ENCODE data around the gene SNRPE. TPM values are rescaled to one million over a fixed set of nuclear protein-coding genes. Genes with fewer than 3 reads are reported as not detected.

SNRPE gene
- total and polyA plus RNA-seq, 2 experiments from 2014 or later, result 99.3 to 904 TPM

DNA sequence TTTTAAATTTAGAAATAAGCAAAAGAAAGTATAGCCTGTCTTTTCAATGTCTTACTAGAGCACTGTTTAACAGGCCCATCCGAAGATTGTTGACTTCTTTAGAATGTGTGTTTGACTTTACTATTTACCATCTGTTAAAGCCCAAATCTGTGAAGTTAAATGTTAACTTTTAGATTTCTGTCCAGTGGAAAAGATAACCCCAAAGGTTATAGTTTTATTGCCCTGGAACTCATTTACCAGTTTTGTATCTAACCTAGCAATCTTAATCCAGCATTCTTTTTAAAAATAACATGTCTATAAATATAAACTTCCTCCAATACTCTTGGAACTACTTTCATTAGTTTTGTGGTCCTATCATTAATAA lies 37.9 kb downstream of the SNRPE start:
- Histone ChIP-seq H3K27me3 (ENCODE audit: insufficient read depth) (no peaks in the 10 kb centered on the region), H3K9me2 (ENCODE audit: insufficient read depth) (no peaks in the 10 kb centered on the region), H3F3A (replicated peaks; ENCODE audit: low read depth) (no peaks in the 10 kb centered on the region), H4K20me1 (replicated peaks; ENCODE audit: insufficient read depth) (no peaks in the 10 kb centered on the region), H3K27ac (ENCODE audit: low read depth) (no peak overlapping the region), H2AFZ (no peak overlapping the region), H3K79me2 (replicated peaks; ENCODE audit: insufficient read depth) (no peaks in the 10 kb centered on the region), H3K4me3 (no peak overlapping the region), H3K36me3 (ENCODE audit: insufficient read depth) (no peaks in the 10 kb centered on the region; the same call in 1 of the 2 replicates), H3K4me1 (ENCODE audit: insufficient read depth) (no peaks in the 10 kb centered on the region), H3K4me2 (no peak overlapping the region)
- peaks cover 14% of the 10 kb centered on the region for H3K36me3 Mint-ChIP-seq (ENCODE audit: low read depth)
- no peaks in the 10 kb centered on the region for H3K4me1 Mint-ChIP-seq
- DNase-seq (ENCODE audit: low spot score) (no peak), ATAC-seq (no peak)
- no peak overlapping the region for H3K4me3 Mint-ChIP-seq
- H3K27ac Mint-ChIP-seq, result no peak overlapping the region
- peaks cover 26% of the 10 kb centered on the region for H3K9me3 Mint-ChIP-seq
- H3K27me3 Mint-ChIP-seq (ENCODE audit: insufficient read depth, low read depth, poor library complexity), result peaks cover 3% of the 10 kb centered on the region
- TF ChIP-seq JUNB (IDR thresholded peaks at IDR 0.05; ENCODE audit: unreplicated experiment), result no peak
- TF ChIP-seq NANOG (IDR thresholded peaks at IDR 0.05; ENCODE audit: borderline replicate concordance), result no peak
- no peak for TF ChIP-seq POLR2AphosphoS5 (IDR thresholded peaks at IDR 0.05; ENCODE audit: low read depth)
- no peak for TF ChIP-seq EZH2phosphoT487 (IDR thresholded peaks at IDR 0.05; ENCODE audit: unreplicated experiment)
- no peak for TF ChIP-seq CREB1 (CRISPR knock-in tag; IDR thresholded peaks at IDR 0.05; ENCODE audit: low read depth)
- no peak for TF ChIP-seq STAT1 (IDR thresholded peaks at IDR 0.05; ENCODE audit: unreplicated experiment)

- H3K36me3 ChIP-seq (ENCODE audit: insufficient read depth), result no peaks in the 10 kb centered on the region; the same call in 1 of the 2 replicates
- Mint-ChIP-seq H3K4me1 (no peaks in the 10 kb centered on the region), H3K27ac (no peak overlapping the region), H3K9me3 (peaks cover 19% of the 10 kb centered on the region), H3K4me3 (no peak overlapping the region), H3K27me3 (ENCODE audit: insufficient read depth, low read depth, poor library complexity) (peaks cover 3% of the 10 kb centered on the region), H3K36me3 (ENCODE audit: low read depth) (peaks cover 10% of the 10 kb centered on the region; the same call in 2 of the 3 replicates)
- H3K4me3 ChIP-seq, result no peak overlapping the region
- H3F3A ChIP-seq (replicated peaks; ENCODE audit: low read depth), result no peaks in the 10 kb centered on the region
- H4K20me1 ChIP-seq (replicated peaks; ENCODE audit: insufficient read depth), result no peaks in the 10 kb centered on the region
- H3K9me2 ChIP-seq (ENCODE audit: insufficient read depth), result no peaks in the 10 kb centered on the region
- no peaks in the 10 kb centered on the region for H3K79me2 ChIP-seq (replicated peaks; ENCODE audit: insufficient read depth)
- H3K4me2 ChIP-seq, result no peak overlapping the region
- no peaks in the 10 kb centered on the region for H3K4me1 ChIP-seq (ENCODE audit: insufficient read depth)
- no peak overlapping the region for H2AFZ ChIP-seq
- DNase-seq (ENCODE audit: low spot score) (no peak), ATAC-seq (no peak)
- H3K27me3 ChIP-seq (ENCODE audit: insufficient read depth), result no peaks in the 10 kb centered on the region
- H3K27ac ChIP-seq (ENCODE audit: low read depth), result no peak overlapping the region
- no peak for TF ChIP-seq REST (IDR thresholded peaks at IDR 0.05; ENCODE audit: unreplicated experiment)
- TF ChIP-seq POLR2AphosphoS5 (IDR thresholded peaks at IDR 0.05; ENCODE audit: low read depth), result no peak
- no peak for TF ChIP-seq ETS1 (IDR thresholded peaks at IDR 0.05)
- no peak for TF ChIP-seq NANOG (IDR thresholded peaks at IDR 0.05; ENCODE audit: borderline replicate concordance)
- no peak for TF ChIP-seq STAT1 (IDR thresholded peaks at IDR 0.05; ENCODE audit: unreplicated experiment)
- no peak for TF ChIP-seq JUNB (IDR thresholded peaks at IDR 0.05; ENCODE audit: unreplicated experiment)
- TF ChIP-seq, protein P1, sequence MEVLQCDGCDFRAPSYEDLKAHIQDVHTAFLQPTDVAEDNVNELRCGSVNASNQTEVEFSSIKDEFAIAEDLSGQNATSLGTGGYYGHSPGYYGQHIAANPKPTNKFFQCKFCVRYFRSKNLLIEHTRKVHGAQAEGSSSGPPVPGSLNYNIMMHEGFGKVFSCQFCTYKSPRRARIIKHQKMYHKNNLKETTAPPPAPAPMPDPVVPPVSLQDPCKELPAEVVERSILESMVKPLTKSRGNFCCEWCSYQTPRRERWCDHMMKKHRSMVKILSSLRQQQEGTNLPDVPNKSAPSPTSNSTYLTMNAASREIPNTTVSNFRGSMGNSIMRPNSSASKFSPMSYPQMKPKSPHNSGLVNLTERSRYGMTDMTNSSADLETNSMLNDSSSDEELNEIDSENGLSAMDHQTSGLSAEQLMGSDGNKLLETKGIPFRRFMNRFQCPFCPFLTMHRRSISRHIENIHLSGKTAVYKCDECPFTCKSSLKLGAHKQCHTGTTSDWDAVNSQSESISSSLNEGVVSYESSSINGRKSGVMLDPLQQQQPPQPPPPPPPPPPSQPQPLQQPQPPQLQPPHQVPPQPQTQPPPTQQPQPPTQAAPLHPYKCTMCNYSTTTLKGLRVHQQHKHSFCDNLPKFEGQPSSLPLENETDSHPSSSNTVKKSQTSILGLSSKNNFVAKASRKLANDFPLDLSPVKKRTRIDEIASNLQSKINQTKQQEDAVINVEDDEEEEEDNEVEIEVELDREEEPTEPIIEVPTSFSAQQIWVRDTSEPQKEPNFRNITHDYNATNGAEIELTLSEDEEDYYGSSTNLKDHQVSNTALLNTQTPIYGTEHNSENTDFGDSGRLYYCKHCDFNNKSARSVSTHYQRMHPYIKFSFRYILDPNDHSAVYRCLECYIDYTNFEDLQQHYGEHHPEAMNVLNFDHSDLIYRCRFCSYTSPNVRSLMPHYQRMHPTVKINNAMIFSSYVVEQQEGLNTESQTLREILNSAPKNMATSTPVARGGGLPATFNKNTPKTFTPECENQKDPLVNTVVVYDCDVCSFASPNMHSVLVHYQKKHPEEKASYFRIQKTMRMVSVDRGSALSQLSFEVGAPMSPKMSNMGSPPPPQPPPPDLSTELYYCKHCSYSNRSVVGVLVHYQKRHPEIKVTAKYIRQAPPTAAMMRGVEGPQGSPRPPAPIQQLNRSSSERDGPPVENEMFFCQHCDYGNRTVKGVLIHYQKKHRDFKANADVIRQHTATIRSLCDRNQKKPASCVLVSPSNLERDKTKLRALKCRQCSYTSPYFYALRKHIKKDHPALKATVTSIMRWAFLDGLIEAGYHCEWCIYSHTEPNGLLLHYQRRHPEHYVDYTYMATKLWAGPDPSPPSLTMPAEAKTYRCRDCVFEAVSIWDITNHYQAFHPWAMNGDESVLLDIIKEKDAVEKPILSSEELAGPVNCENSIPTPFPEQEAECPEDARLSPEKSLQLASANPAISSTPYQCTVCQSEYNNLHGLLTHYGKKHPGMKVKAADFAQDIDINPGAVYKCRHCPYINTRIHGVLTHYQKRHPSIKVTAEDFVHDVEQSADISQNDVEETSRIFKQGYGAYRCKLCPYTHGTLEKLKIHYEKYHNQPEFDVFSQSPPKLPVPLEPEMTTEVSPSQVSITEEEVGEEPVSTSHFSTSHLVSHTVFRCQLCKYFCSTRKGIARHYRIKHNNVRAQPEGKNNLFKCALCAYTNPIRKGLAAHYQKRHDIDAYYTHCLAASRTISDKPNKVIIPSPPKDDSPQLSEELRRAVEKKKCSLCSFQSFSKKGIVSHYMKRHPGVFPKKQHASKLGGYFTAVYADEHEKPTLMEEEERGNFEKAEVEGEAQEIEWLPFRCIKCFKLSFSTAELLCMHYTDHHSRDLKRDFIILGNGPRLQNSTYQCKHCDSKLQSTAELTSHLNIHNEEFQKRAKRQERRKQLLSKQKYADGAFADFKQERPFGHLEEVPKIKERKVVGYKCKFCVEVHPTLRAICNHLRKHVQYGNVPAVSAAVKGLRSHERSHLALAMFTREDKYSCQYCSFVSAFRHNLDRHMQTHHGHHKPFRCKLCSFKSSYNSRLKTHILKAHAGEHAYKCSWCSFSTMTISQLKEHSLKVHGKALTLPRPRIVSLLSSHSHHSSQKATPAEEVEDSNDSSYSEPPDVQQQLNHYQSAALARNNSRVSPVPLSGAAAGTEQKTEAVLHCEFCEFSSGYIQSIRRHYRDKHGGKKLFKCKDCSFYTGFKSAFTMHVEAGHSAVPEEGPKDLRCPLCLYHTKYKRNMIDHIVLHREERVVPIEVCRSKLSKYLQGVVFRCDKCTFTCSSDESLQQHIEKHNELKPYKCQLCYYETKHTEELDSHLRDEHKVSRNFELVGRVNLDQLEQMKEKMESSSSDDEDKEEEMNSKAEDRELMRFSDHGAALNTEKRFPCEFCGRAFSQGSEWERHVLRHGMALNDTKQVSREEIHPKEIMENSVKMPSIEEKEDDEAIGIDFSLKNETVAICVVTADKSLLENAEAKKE (CRISPR knock-in tag; IDR thresholded peaks at IDR 0.05), result no peak
- no peak for TF ChIP-seq ZNF114 (CRISPR knock-in tag; IDR thresholded peaks at IDR 0.05)
Measured at GRCh38 chr1:203899869-203900714, 38.7 kb downstream of the SNRPE start.
